ENCODE data around the gene PRKCE.

GRCh38 chr2:45889620-45890370, 238.3 kb downstream of the PRKCE start:
- TF ChIP-seq CTCF (conservative IDR thresholded peaks at IDR 0.05; ENCODE audit: low read depth, low read length) (no peak), EZH2 (IDR thresholded peaks at IDR 0.05; ENCODE audit: borderline replicate concordance, low read depth, low read length, poor library complexity, severe bottlenecking) (no peak)
